Measurements from ENCODE around the gene RBM19. TPM values are rescaled to one million over a fixed set of nuclear protein-coding genes. Genes with fewer than 3 reads are reported as not detected.
A peak's percentile ranks its signal among the peaks of the same experiment; 100 is the strongest.

RBM19 gene
- total RNA-seq, 1 experiment from 2014 or later: 29.2 TPM

- H3K36me3 Mint-ChIP-seq (ENCODE audit: insufficient read depth, unreplicated experiment): no peaks in the 10 kb centered on the region
- no TSS peak for BruUV-seq (replicated peaks)
- CTCF ChIA-PET: interaction anchor here (0.6 to 9.1 kb wide), 6 partner anchors 9 to 1729 kb away, joined by 3 to 134 read pairs (median 4); partner anchors contain the start of gene RBM19
- no peaks in the 10 kb centered on the region for H3K4me1 Mint-ChIP-seq (ENCODE audit: insufficient read depth, unreplicated experiment)
- DNase-seq (ENCODE audit: unreplicated experiment): no peak
- intact Hi-C loops (cut with micrococcal nuclease): loop anchor here (5.0 kb wide), 1 partner anchor 1934 kb away; no protein-coding TSS in a partner anchor
- POLR2A ChIA-PET: no interaction called here
- no peak for TF ChIP-seq CTCF (IDR thresholded peaks at IDR 0.05; ENCODE audit: unreplicated experiment)
- H3K27ac Mint-ChIP-seq (ENCODE audit: low read depth, unreplicated experiment): no peak overlapping the region
- peaks cover 37% of the 10 kb centered on the region for H3K27me3 Mint-ChIP-seq (ENCODE audit: insufficient read depth, unreplicated experiment)
- no peak overlapping the region for H3K4me3 Mint-ChIP-seq (ENCODE audit: unreplicated experiment)
- H3K9me3 Mint-ChIP-seq (ENCODE audit: unreplicated experiment): no peaks in the 10 kb centered on the region
Measured at GRCh38 chr12:113983265-113983664, 17.1 kb upstream of the RBM19 start.

GRCh38 chr12:113981876-113982275 is 15.8 kb upstream of the RBM19 start:
- Mint-ChIP-seq H3K27ac (ENCODE audit: low read depth, unreplicated experiment) (no peak overlapping the region), H3K4me1 (ENCODE audit: insufficient read depth, unreplicated experiment) (no peaks in the 10 kb centered on the region), H3K4me3 (ENCODE audit: unreplicated experiment) (no peak overlapping the region), H3K36me3 (ENCODE audit: insufficient read depth, unreplicated experiment) (no peaks in the 10 kb centered on the region), H3K9me3 (ENCODE audit: unreplicated experiment) (no peaks in the 10 kb centered on the region), H3K27me3 (ENCODE audit: insufficient read depth, unreplicated experiment) (peaks cover 31% of the 10 kb centered on the region)
- no peak for TF ChIP-seq CTCF (IDR thresholded peaks at IDR 0.05; ENCODE audit: unreplicated experiment)
- ChIA-PET POLR2A (no interaction called here), CTCF (interaction anchor here (1.2 to 9.1 kb wide), 9 partner anchors 15 to 1936 kb away, joined by 5 to 134 read pairs (median 21); partner anchors contain the start of gene RBM19)
- BruUV-seq (replicated peaks): no TSS peak
- no peak for DNase-seq (ENCODE audit: unreplicated experiment)
- intact Hi-C loops (cut with micrococcal nuclease): loop anchor here (5.0 kb wide), 1 partner anchor 1935 kb away; no protein-coding TSS in a partner anchor

GRCh38 chr12:113980537-113981337 is 14.6 kb upstream of the RBM19 start:
- no peaks in the 10 kb centered on the region for H3K36me3 Mint-ChIP-seq (ENCODE audit: insufficient read depth, unreplicated experiment)
- H3K27me3 Mint-ChIP-seq (ENCODE audit: insufficient read depth, unreplicated experiment): peaks cover 40% of the 10 kb centered on the region
- H3K9me3 Mint-ChIP-seq (ENCODE audit: unreplicated experiment): no peaks in the 10 kb centered on the region
- ChIA-PET POLR2A (no interaction called here), CTCF (interaction anchor here (0.5 to 9.1 kb wide), 83 partner anchors 8 to 1961 kb away, joined by 3 to 134 read pairs (median 4); partner anchors contain the start of gene RBM19)
- H3K4me3 Mint-ChIP-seq (ENCODE audit: unreplicated experiment): no peak overlapping the region
- peak; percentile 79 for DNase-seq (ENCODE audit: unreplicated experiment)
- peak; percentile 95 for TF ChIP-seq CTCF (IDR thresholded peaks at IDR 0.05; ENCODE audit: unreplicated experiment)
- H3K27ac Mint-ChIP-seq (ENCODE audit: low read depth, unreplicated experiment): no peak overlapping the region
- no peaks in the 10 kb centered on the region for H3K4me1 Mint-ChIP-seq (ENCODE audit: insufficient read depth, unreplicated experiment)
- intact Hi-C loops (cut with micrococcal nuclease): loop anchor here (1.0 to 5.0 kb wide), 5 partner anchors 233 to 1937 kb away; no protein-coding TSS in a partner anchor
- no TSS peak for BruUV-seq (replicated peaks)

GRCh38 chr12:113980054-113980453 is 13.9 kb upstream of the RBM19 start:
- peaks cover 45% of the 10 kb centered on the region for H3K27me3 Mint-ChIP-seq (ENCODE audit: insufficient read depth, unreplicated experiment)
- H3K9me3 Mint-ChIP-seq (ENCODE audit: unreplicated experiment): no peaks in the 10 kb centered on the region
- no peak overlapping the region for H3K27ac Mint-ChIP-seq (ENCODE audit: low read depth, unreplicated experiment)
- CTCF ChIA-PET: interaction anchor here (0.6 to 9.1 kb wide), 61 partner anchors 11 to 1961 kb away, joined by 3 to 134 read pairs (median 4); partner anchors contain the start of gene RBM19
- POLR2A ChIA-PET: no interaction called here
- intact Hi-C loops (cut with micrococcal nuclease): loop anchor here (1.0 to 5.0 kb wide), 5 partner anchors 233 to 1937 kb away; no protein-coding TSS in a partner anchor
- no peaks in the 10 kb centered on the region for H3K4me1 Mint-ChIP-seq (ENCODE audit: insufficient read depth, unreplicated experiment)
- H3K4me3 Mint-ChIP-seq (ENCODE audit: unreplicated experiment): no peak overlapping the region
- H3K36me3 Mint-ChIP-seq (ENCODE audit: insufficient read depth, unreplicated experiment): no peaks in the 10 kb centered on the region
- no peak for DNase-seq (ENCODE audit: unreplicated experiment)
- TF ChIP-seq CTCF (IDR thresholded peaks at IDR 0.05; ENCODE audit: unreplicated experiment): no peak
- no TSS peak for BruUV-seq (replicated peaks)
